Fibroblast of the aortic adventitia (primary cell): Measurements from ENCODE around the gene ANO6. TPM values are rescaled to one million over a fixed set of nuclear protein-coding genes. Genes with fewer than 3 reads are reported as not detected.

ENCODE experiments used
- DNase-seq: peaks from one replicate; pipeline ENCODE4 v3.0.0-alpha.2; 2010; ENCODE audit warnings: low read depth
- H3K4me3 ChIP-seq: 2 replicates; pipeline ENCODE4 v1.5.1; 2011; ENCODE audit warnings: low read depth, mild to moderate bottlenecking, control low read depth, low read length, moderate library complexity
- total RNA-seq: library from RNA; depleted of rRNA; stranded (reverse); fragments of >200 nt; gene quantifications from 2 replicates; pipeline ENCODE4 v1.2.3, GENCODE V29; 2012; ENCODE audit warnings: low replicate concordance
- TF ChIP-seq, protein P1 (sequence below): IDR thresholded peaks from 2 replicates; pipeline ENCODE4 v1.5.1; 2011; ENCODE audit warnings: mild to moderate bottlenecking, low read length, control low read depth, inconsistent platforms; ENCODE audit not compliant: insufficient read depth

Gene ANO6
- total RNA-seq, 1 donor: 81.2 TPM

DNA sequence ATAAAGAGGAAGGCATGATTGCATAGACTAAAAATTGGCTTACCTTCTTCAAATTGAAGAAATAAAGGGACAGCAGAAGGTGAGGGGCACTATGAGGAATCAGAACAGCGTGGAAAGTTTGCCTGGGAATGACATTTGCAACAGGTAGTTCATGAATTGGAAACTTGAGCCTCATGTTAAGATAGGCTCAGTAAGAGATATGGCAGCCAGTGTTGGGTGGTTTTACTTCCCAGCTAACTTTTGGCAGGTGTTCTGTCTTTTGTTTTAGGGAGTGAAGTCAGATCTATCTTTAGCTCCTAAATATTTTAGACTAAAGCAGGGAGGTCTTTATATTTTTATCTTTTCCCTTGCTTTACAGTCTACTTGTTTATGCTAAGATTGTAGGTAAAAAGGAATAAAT, 122.4 kb downstream of the ANO6 start:
- TF ChIP-seq, protein P1, sequence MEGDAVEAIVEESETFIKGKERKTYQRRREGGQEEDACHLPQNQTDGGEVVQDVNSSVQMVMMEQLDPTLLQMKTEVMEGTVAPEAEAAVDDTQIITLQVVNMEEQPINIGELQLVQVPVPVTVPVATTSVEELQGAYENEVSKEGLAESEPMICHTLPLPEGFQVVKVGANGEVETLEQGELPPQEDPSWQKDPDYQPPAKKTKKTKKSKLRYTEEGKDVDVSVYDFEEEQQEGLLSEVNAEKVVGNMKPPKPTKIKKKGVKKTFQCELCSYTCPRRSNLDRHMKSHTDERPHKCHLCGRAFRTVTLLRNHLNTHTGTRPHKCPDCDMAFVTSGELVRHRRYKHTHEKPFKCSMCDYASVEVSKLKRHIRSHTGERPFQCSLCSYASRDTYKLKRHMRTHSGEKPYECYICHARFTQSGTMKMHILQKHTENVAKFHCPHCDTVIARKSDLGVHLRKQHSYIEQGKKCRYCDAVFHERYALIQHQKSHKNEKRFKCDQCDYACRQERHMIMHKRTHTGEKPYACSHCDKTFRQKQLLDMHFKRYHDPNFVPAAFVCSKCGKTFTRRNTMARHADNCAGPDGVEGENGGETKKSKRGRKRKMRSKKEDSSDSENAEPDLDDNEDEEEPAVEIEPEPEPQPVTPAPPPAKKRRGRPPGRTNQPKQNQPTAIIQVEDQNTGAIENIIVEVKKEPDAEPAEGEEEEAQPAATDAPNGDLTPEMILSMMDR: no peak
- H3K4me3 ChIP-seq: no peak overlapping the region
- DNase-seq: peak; percentile 86

DNA sequence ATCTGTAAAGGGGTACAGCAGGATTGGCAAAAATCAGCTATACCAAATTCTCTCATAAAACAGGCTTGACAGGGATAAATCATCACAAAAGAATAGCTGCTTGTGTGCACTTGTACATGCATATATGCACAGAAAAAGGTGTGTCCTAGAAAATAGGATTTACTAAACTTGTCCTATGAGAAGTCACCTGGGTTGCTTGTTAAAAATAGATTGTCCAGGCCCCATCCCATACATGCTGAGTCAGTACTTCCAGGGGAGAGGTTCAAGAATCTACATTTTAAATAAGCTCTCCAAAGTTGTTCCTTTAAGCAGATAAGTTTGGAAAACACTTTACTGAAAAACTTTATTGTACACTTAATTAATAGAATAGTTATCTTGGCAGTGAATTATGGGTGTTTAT, 123.1 kb downstream of the ANO6 start:
- TF ChIP-seq, protein P1: no peak
- no peak overlapping the region for H3K4me3 ChIP-seq
- no peak for DNase-seq

DNA sequence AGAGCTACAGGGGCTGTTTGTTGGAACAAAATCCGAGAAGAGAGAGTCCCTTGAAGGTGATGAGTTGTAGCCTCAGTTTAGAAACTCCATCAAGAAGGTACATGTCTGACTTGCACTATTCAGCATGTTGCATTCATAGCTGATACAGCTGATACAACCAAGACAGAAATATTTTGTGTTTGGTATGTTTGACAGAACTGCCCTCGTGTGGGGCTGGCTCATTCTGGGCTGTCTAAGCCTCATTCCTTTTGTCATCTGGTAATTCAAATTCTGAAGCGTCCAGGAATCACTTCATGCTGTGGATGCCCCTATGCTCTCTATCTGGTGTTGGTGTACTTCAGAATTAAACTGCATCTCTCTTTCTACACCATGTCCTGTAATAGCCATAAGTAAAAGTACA, 126.3 kb downstream of the ANO6 start:
- DNase-seq: no peak
- H3K4me3 ChIP-seq: no peak overlapping the region
- TF ChIP-seq, protein P1: no peak

DNA sequence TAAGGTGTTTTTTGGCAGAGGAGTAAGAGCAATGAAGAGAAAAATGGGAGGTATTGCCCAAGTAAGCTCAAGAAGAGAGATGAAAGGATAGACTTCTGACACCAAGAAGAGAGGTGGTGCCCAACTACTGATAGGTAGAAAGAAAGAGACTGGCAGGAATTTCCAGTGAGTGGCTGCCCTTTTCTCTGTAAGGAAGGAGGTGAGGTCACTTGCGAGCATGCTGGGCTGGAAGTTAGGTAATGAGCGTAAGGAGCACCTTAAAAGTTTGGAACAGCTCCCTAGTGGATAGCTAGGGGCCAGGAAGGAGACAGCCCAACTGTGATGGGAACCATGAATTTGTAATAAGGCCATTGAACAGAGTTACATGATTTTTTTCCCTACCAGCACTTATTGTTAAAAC, 127.0 kb downstream of the ANO6 start:
- TF ChIP-seq, protein P1: no peak
- H3K4me3 ChIP-seq: no peak overlapping the region
- no peak for DNase-seq

DNA sequence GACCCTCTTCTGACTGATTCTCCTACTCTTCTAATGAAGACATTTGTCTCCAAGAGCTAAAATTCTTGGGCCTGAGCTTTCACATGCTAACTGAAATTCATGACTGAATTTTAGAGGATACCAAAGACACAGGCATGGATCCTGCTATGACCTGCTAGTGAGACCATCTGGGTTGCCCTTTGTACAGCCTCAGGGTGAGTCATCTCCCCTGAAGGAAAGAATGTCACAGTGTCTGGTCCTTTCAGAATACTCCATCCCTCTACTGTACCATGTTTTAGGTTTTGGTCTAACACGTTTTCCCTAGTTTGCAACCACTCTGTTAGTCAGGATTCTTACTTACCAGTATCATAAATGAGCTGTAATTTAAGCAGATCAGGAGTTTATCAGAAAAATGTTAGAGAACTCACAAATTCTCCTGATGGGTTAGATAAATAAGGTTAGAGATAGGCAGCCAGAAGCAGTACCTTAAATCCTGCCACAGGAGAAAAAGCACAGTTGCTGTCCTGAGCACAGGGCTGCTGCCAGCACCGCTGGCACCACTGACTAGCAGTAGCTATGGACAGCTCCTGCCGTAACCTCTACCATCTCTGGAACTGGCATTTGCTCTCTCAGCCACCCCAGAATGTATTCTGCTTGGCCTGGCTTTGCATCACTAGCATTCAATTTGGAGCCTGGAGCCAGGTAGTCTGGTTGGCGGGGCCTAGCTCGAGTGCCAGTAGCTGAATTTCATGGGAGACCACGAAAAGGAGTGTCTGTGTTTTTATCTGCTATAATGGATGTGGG, 127.6 kb downstream of the ANO6 start:
- DNase-seq: no peak
- H3K4me3 ChIP-seq: no peak overlapping the region
- TF ChIP-seq, protein P1: no peak

DNA sequence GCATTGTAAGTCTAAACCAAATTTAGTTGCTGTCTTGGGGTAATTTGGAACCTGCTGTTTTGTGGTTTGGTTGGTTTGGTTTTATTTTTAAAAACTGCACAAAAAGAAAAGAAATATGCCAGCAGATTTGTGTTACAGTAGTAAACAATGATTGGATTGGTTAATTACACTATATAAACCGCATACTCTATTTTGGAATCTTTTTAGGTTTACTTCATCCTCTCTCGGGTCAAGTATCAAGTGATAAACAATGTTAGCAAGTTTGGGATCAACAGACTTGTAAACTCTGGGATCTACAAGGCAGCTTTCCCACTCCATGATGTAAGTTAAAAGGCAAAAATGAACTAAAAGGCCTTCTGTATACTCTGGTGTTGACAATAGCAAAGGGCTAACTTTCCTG, 132.4 kb downstream of the ANO6 start:
- no peak overlapping the region for H3K4me3 ChIP-seq
- DNase-seq: no peak
- TF ChIP-seq, protein P1: no peak

DNA sequence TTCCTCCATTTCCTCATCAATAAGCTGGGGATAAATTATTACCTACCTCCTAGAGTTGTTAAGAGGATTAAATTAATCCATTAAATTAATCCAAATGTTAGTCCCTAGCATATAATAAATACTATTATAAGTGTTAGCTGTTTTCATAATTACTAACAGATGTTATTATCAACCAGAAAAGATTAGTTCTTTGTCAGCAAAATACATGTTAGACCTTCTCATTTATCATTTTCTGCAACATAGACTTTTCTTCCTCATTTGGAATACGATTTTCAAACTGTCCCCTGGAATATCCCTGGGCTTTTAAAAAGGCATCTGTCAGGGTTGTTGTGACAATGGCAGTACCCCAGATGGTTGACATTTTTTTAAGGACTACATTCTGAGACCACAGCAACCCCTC, 133.1 kb downstream of the ANO6 start:
- TF ChIP-seq, protein P1: no peak
- no peak overlapping the region for H3K4me3 ChIP-seq
- no peak for DNase-seq
